H1 (cell line): ENCODE measurements around the gene MZT1. TPM values are rescaled to one million over a fixed set of nuclear protein-coding genes. Genes with fewer than 3 reads are reported as not detected.

Source experiments
- CTCF ChIA-PET: fragments of 300-600 bp; sonication (Branson Sonifier 250); formaldehyde crosslinking; loops from one replicate; lab custom pipeline; 2021; ENCODE audit not compliant: partially characterized antibody; lab: Charles Lee
- POLR2A ChIA-PET: fragments of 300-600 bp; sonication (Branson Sonifier 250); formaldehyde crosslinking; loops from one replicate; lab custom pipeline; 2021; ENCODE audit warnings: inconsistent platforms; ENCODE audit not compliant: partially characterized antibody; lab: Charles Lee
- DNase-seq, 2 experiments: peaks; one replicate each; pipeline versions ENCODE4 v3.0.0 to v3.0.0-alpha.2; 2010 to 2022; ENCODE audit warnings: low spot score in 2 of 2, low read depth in 1 of 2, mixed read lengths in 1 of 2
- FAIRE-seq: peaks from 2 replicates; lab custom pipeline; 2011; peaks lifted over from hg19 to GRCh38; lab: Jason Lieb, UNC
- H2AFZ ChIP-seq: 2 replicates; pipeline ENCODE4 v1.8.1; 2012; ENCODE audit warnings: low read length, inconsistent platforms
- H2AK5ac ChIP-seq: 2 replicates; pipeline ENCODE4 v1.6.1; 2013; ENCODE audit warnings: low read depth, low read length
- H2BK120ac ChIP-seq: replicated peaks from 2 replicates; pipeline ENCODE3; 2013; ENCODE audit warnings: low read depth, low read length, inconsistent platforms
- H2BK12ac ChIP-seq: 2 replicates; pipeline ENCODE4 v1.6.1; 2013; ENCODE audit warnings: low read depth, low read length
- H2BK15ac ChIP-seq: 2 replicates; pipeline ENCODE4 v1.6.1; 2013; ENCODE audit warnings: low read length
- H2BK20ac ChIP-seq: 2 replicates; pipeline ENCODE4 v1.6.1; 2013; ENCODE audit warnings: low read length
- H2BK5ac ChIP-seq: 2 replicates; pipeline ENCODE4 v1.6.1; 2013; ENCODE audit warnings: low read depth, low read length
- H3K14ac ChIP-seq: 2 replicates; pipeline ENCODE4 v1.6.1; 2013; ENCODE audit warnings: inconsistent platforms; ENCODE audit not compliant: insufficient read length
- H3K18ac ChIP-seq: 2 replicates; pipeline ENCODE4 v1.6.1; 2013; ENCODE audit warnings: low read length; ENCODE audit errors: extremely low read depth
- H3K23ac ChIP-seq: 2 replicates; pipeline ENCODE4 v1.6.1; 2013; ENCODE audit warnings: inconsistent platforms; ENCODE audit not compliant: insufficient read length
- H3K23me2 ChIP-seq: 2 replicates; pipeline ENCODE4 v1.6.1; 2013; ENCODE audit warnings: low read depth, low read length
- H3K27ac ChIP-seq: 2 replicates; pipeline ENCODE4 v1.6.1; 2011; ENCODE audit warnings: low read depth, low read length, inconsistent platforms
- H3K27me3 ChIP-seq, 4 experiments: replicated peaks in 1 of 4; 1 replicate in 1 of 4; 2 replicates in 3 of 4; pipeline versions ENCODE4 v1.6.1 to v1.8.1; 2011 to 2013; ENCODE audit warnings: low read length in 3 of 4, mild to moderate bottlenecking in 3 of 4, inconsistent platforms in 2 of 4, mixed read lengths in 2 of 4, moderate library complexity in 1 of 4; ENCODE audit not compliant: control insufficient read depth in 3 of 4, insufficient read depth in 3 of 4; ENCODE audit errors: extremely low read depth in 1 of 4
- H3K36me3 ChIP-seq, 4 experiments: 2 replicates each; pipeline versions ENCODE4 v1.6.1 to v1.8.1; 2011 to 2013; ENCODE audit warnings: mild to moderate bottlenecking in 4 of 4, low read length in 3 of 4, moderate library complexity in 2 of 4, control low read depth in 1 of 4, inconsistent platforms in 1 of 4; ENCODE audit not compliant: insufficient read depth in 4 of 4, control insufficient read depth in 2 of 4
- H3K4ac ChIP-seq: replicated peaks from 2 replicates; pipeline ENCODE3; 2013; ENCODE audit warnings: low read length, low read depth, mixed read lengths, inconsistent platforms; ENCODE audit not compliant: insufficient read length
- H3K4me1 ChIP-seq, 4 experiments: replicated peaks in 1 of 4; 1 replicate in 1 of 4; 2 replicates in 3 of 4; pipeline versions ENCODE4 v1.6.1 to v1.8.1; 2011 to 2013; ENCODE audit warnings: low read length in 3 of 4, inconsistent platforms in 2 of 4, mixed read lengths in 1 of 4; ENCODE audit not compliant: insufficient read depth in 4 of 4, control insufficient read depth in 3 of 4
- H3K4me2 ChIP-seq, 2 experiments: 2 replicates each; pipeline versions ENCODE4 v1.6.1 to v1.8.1; 2011 to 2013; ENCODE audit warnings: low read depth in 2 of 2, low read length in 2 of 2, control low read depth in 1 of 2, inconsistent platforms in 1 of 2, mild to moderate bottlenecking in 1 of 2; ENCODE audit not compliant: insufficient read depth in 1 of 2
- H3K4me3 ChIP-seq, 4 experiments: fragments of 200-600, 300-600 bp in 1 of 4; sonication (generic), shearing (Covaris generic), sonication (Bioruptor Twin) in 1 of 4; 2 replicates each; pipeline versions ENCODE4 v1.5.1 to v1.8.1; 2011 to 2016; ENCODE audit warnings: low read length in 4 of 4, low read depth in 3 of 4, control low read depth in 2 of 4, inconsistent platforms in 2 of 4, mild to moderate bottlenecking in 2 of 4, mixed read lengths in 1 of 4, moderate library complexity in 1 of 4; ENCODE audit not compliant: insufficient read depth in 2 of 4; ENCODE audit errors: extremely low read depth in 1 of 4
- H3K56ac ChIP-seq: replicated peaks from 2 replicates; pipeline ENCODE3; 2013; ENCODE audit warnings: low read depth, mild to moderate bottlenecking, mixed read lengths, low read length, inconsistent platforms; ENCODE audit not compliant: insufficient read length
- H3K79me1 ChIP-seq: 2 replicates; pipeline ENCODE4 v1.6.1; 2013; ENCODE audit warnings: low read depth, low read length, control low read depth
- H3K79me2 ChIP-seq, 2 experiments: 2 replicates each; pipeline versions ENCODE4 v1.6.1 to v1.8.1; 2012 to 2013; ENCODE audit warnings: low read length in 2 of 2, mild to moderate bottlenecking in 2 of 2, inconsistent platforms in 1 of 2; ENCODE audit not compliant: insufficient read depth in 2 of 2, control insufficient read depth in 1 of 2
- H3K9ac ChIP-seq, 4 experiments: replicated peaks in 1 of 4; 1 replicate in 1 of 4; 2 replicates in 3 of 4; pipeline versions ENCODE4 v1.6.1 to v1.8.1; 2011 to 2013; ENCODE audit warnings: low read depth in 3 of 4, low read length in 3 of 4, control low read depth in 2 of 4, mild to moderate bottlenecking in 2 of 4, moderate library complexity in 2 of 4, inconsistent platforms in 1 of 4; ENCODE audit errors: extremely low read depth in 1 of 4
- H3K9me3 ChIP-seq, 2 experiments: 2 replicates each; pipeline versions ENCODE4 v1.6.1 to v1.8.1; 2012 to 2013; ENCODE audit warnings: mild to moderate bottlenecking in 2 of 2, moderate library complexity in 2 of 2, control low read depth in 1 of 2, inconsistent platforms in 1 of 2, low read depth in 1 of 2, low read length in 1 of 2, mixed read lengths in 1 of 2; ENCODE audit not compliant: insufficient read depth in 2 of 2
- H4K20me1 ChIP-seq, 2 experiments: replicated peaks in 1 of 2; 2 replicates each; pipeline versions ENCODE3 to v1.8.1; 2011 to 2013; ENCODE audit warnings: inconsistent platforms in 2 of 2, low read length in 2 of 2, mild to moderate bottlenecking in 1 of 2; ENCODE audit not compliant: insufficient read depth in 2 of 2, control insufficient read depth in 1 of 2
- H4K5ac ChIP-seq: 2 replicates; pipeline ENCODE4 v1.6.1; 2013; ENCODE audit warnings: low read length, low read depth, mixed read lengths, inconsistent platforms; ENCODE audit not compliant: insufficient read length
- H4K8ac ChIP-seq: 2 replicates; pipeline ENCODE4 v1.8.0; 2013; ENCODE audit warnings: mild to moderate bottlenecking, moderate library complexity, low read length, inconsistent platforms; ENCODE audit not compliant: insufficient read depth; ENCODE audit errors: extremely low read depth
- H4K91ac ChIP-seq: replicated peaks from 2 replicates; pipeline ENCODE3; 2013; ENCODE audit warnings: low read length, mixed read lengths, inconsistent platforms; ENCODE audit not compliant: insufficient read length
- CEBPB ChIP-seq: IDR thresholded peaks from 2 replicates; pipeline ENCODE4 v1.6.1; 2012; ENCODE audit warnings: low read depth, low read length
- EP300 ChIP-seq, 2 experiments: IDR thresholded peaks; 1 replicate in 1 of 2; 2 replicates in 1 of 2; pipeline ENCODE4 v1.6.1; 2011 to 2012; ENCODE audit warnings: low read depth in 2 of 2, low read length in 2 of 2, mild to moderate bottlenecking in 2 of 2, borderline replicate concordance in 1 of 2, inconsistent platforms in 1 of 2, moderate library complexity in 1 of 2
- RAD21 ChIP-seq, 2 experiments: IDR thresholded peaks in 1 of 2; conservative IDR thresholded peaks in 1 of 2; 2 replicates each; pipeline ENCODE4 v1.6.1; 2011; ENCODE audit warnings: low read depth in 2 of 2, low read length in 2 of 2, improper control_type of control experiment in 1 of 2, inconsistent platforms in 1 of 2, mild to moderate bottlenecking in 1 of 2, moderate library complexity in 1 of 2
- RFX5 ChIP-seq: IDR thresholded peaks from 2 replicates; pipeline ENCODE4 v1.6.1; 2011; ENCODE audit warnings: low read depth, low read length, improper control_type of control experiment, borderline replicate concordance
- SAP30 ChIP-seq: fragments of 300-600 bp; sonication (generic); IDR thresholded peaks from 2 replicates; pipeline ENCODE4 v1.7.1; 2012; ENCODE audit warnings: low read length, moderate library complexity, mild to moderate bottlenecking, inconsistent platforms; ENCODE audit not compliant: insufficient read depth, insufficient replicate concordance
- SIX5 ChIP-seq: IDR thresholded peaks from 2 replicates; pipeline ENCODE4 v1.6.1; 2011; ENCODE audit warnings: mild to moderate bottlenecking, low read depth, low read length
- SP2 ChIP-seq: IDR thresholded peaks from 2 replicates; pipeline ENCODE4 v1.6.1; 2012; ENCODE audit warnings: mild to moderate bottlenecking, low read length, inconsistent platforms
- TBP ChIP-seq: IDR thresholded peaks from 2 replicates; pipeline ENCODE4 v1.6.1; 2011; ENCODE audit warnings: low read depth, low read length, improper control_type of control experiment
- WGBS, 2 experiments: shearing (Covaris generic) in 1 of 2; methylation state at CpG; one replicate each; pipeline versions ENCODE4 v1.1.6 to v1.1.7; 2013 to 2015; ENCODE audit warnings: low lambda C conversion rate in 2 of 2, mixed read lengths in 2 of 2, inconsistent platforms in 1 of 2, low coverage in 1 of 2, missing lambda C conversion rate in 1 of 2; ENCODE audit not compliant: insufficient replicate concordance in 2 of 2, insufficient coverage in 1 of 2, insufficient read length in 1 of 2; ENCODE audit errors: extremely low coverage in 1 of 2, missing lambda C conversion rate in 1 of 2; 5-methylcytosine and 5-hydroxymethylcytosine counted together
- polyA plus RNA-seq, 7 experiments: library from polyadenylated mRNA; depleted of rRNA in 3 of 7; stranded (reverse) in 5 of 7; unstranded in 2 of 7; fragments of >200 nt in 5 of 7; fragments of 200-250 nt in 2 of 7; gene quantifications; 1 replicate in 5 of 7; 2 replicates in 1 of 7; 4 replicates in 1 of 7; pipeline versions ENCODE4 v1.2.1 to v1.2.3, GENCODE V29; 2011 to 2013; ENCODE audit warnings: missing spikeins in 2 of 7, mixed read lengths in 2 of 7
- total RNA-seq: library from RNA; stranded (reverse); fragmentation: NEBNext Ultra II Directional; extraction: Animal tissue kit (Norgen Biotek cat#: 25700); gene quantifications from 2 replicates; pipeline ENCODE4 v1.2.1, GENCODE V29; 2021
- TF ChIP-seq, protein P1 (sequence below): IDR thresholded peaks from 2 replicates; pipeline ENCODE4 v1.6.1; 2012; ENCODE audit warnings: inconsistent platforms
- TF ChIP-seq, protein P2 (sequence below): IDR thresholded peaks from 2 replicates; pipeline ENCODE4 v1.6.1; 2012; ENCODE audit warnings: inconsistent platforms

Gene MZT1
- total and polyA plus RNA-seq, 2 of the 8 experiments (the other 6 are each of a cell fraction or from before 2014, with no cell fraction given) = 8.8 to 25.2 TPM

DNA sequence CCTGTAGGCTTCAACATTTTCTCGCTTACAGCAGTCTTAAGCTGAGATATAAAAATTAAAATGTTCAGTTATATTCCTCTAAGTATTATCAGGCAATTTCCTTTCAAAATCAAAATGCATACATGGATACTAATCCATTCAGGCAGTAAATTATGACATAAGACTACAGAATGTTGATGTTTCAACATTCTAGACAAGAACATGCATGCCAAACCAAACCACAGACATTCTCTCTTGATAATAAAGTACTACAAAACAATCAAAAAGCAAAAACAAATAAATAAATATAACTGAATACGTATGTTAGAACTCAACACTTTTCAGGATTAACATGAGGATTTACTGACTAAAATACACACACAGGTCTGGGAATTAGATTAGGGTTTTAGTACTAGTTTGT is 46.6 kb upstream of the MZT1 start:
- no peaks in the 10 kb centered on the region for H3K9me3 ChIP-seq
- H2AK5ac ChIP-seq = no peak overlapping the region
- H4K8ac ChIP-seq = no peak overlapping the region
- H3K4ac ChIP-seq = no peak overlapping the region
- H3K79me1 ChIP-seq = no peaks in the 10 kb centered on the region
- H2AFZ ChIP-seq = no peak overlapping the region
- no peak overlapping the region for H2BK15ac ChIP-seq
- H3K4me3 ChIP-seq = no peak overlapping the region
- 92% methylated on average over 2 of the region's 2 CpGs; no CpG with 5 or more reads in 1 of the 2 experiments for WGBS, 2 experiments
- H3K4me1 ChIP-seq = no peaks in the 10 kb centered on the region
- ChIA-PET CTCF (no interaction called here), POLR2A (no interaction called here)
- no peak overlapping the region for H2BK5ac ChIP-seq
- no peak overlapping the region for H3K23ac ChIP-seq
- no peak for DNase-seq
- H2BK12ac ChIP-seq = no peak overlapping the region
- H4K91ac ChIP-seq = no peak overlapping the region
- no peak overlapping the region for H3K14ac ChIP-seq
- no peaks in the 10 kb centered on the region for H3K23me2 ChIP-seq
- H3K27ac ChIP-seq = no peak overlapping the region
- peaks cover 0 to 13% of the 10 kb centered on the region in 2 experiments; a peak in 2 of 4 replicates for H3K79me2 ChIP-seq
- H3K18ac ChIP-seq = no peak overlapping the region
- no peak overlapping the region for H3K9ac ChIP-seq
- no peak for FAIRE-seq
- no peaks in the 10 kb centered on the region for H3K27me3 ChIP-seq
- H4K5ac ChIP-seq = no peak overlapping the region
- H3K4me2 ChIP-seq = no peak overlapping the region
- H4K20me1 ChIP-seq = no peaks in the 10 kb centered on the region
- H2BK120ac ChIP-seq = no peak overlapping the region
- H2BK20ac ChIP-seq = no peak overlapping the region
- no peak overlapping the region for H3K56ac ChIP-seq
- H3K36me3 ChIP-seq = peaks cover 25 to 87% (median 62%) of the 10 kb centered on the region in 4 experiments
- TF ChIP-seq CEBPB (no peak), TBP (no peak), SP2 (no peak), SIX5 (no peak), RAD21 (IDR thresholded peaks at IDR 0.05 in 1 of 2, conservative IDR thresholded peaks at IDR 0.05 in 1 of 2; ENCODE audit: low read depth in 2 of 2, low read length in 2 of 2) (no peak), RFX5 (no peak), EP300 (IDR thresholded peaks at IDR 0.05; ENCODE audit: borderline replicate concordance in 1 of 2, low read depth in 2 of 2, low read length in 2 of 2) (no peak), SAP30 (no peak)
- TF ChIP-seq, protein P1, sequence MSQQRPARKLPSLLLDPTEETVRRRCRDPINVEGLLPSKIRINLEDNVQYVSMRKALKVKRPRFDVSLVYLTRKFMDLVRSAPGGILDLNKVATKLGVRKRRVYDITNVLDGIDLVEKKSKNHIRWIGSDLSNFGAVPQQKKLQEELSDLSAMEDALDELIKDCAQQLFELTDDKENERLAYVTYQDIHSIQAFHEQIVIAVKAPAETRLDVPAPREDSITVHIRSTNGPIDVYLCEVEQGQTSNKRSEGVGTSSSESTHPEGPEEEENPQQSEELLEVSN = no peak
- TF ChIP-seq, protein P2, sequence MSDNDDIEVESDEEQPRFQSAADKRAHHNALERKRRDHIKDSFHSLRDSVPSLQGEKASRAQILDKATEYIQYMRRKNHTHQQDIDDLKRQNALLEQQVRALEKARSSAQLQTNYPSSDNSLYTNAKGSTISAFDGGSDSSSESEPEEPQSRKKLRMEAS = no peak
